SU-DHL-6 (cell line): ENCODE measurements around the gene PLA2G4A.

Experiments
- CTCF ChIP-seq: fragments of 200-600 bp; sonication (generic); IDR thresholded peaks from one replicate; pipeline ENCODE4 v1.5.1; 2017; ENCODE audit warnings: antibody characterized with exemption, mild to moderate bottlenecking, low read length, moderate library complexity; ENCODE audit not compliant: insufficient read depth, poor library complexity, severe bottlenecking
- EZH2phosphoT487 ChIP-seq: fragments of 200-600 bp; sonication (generic), shearing (Covaris generic); conservative IDR thresholded peaks from 2 replicates; pipeline ENCODE4 v1.6.1; 2018; ENCODE audit warnings: mild to moderate bottlenecking, antibody characterized with exemption, low read length, moderate library complexity, mixed read lengths

GRCh38 chr1:186937016-186937670 lies 108.4 kb downstream of the PLA2G4A start:
- TF ChIP-seq CTCF (no peak), EZH2phosphoT487 (no peak)
